MCF 10A (cell line): ENCODE results near the gene MARS1. TPM values are rescaled to one million over a fixed set of nuclear protein-coding genes. Genes with fewer than 3 reads are reported as not detected.

Experiments
- BruUV-seq: library from RNA; stranded (reverse); fragments of 400-500 nt; replicated peaks from 2 replicates; lab custom pipeline; 2021; lab: Mats Ljungman, UMichigan
- CTCF ChIA-PET: fragments of 300-600 bp; sonication (Branson Sonifier 250); formaldehyde crosslinking; extraction: SDS; loops from one replicate; lab custom pipeline; 2021; ENCODE audit warnings: antibody characterized with exemption, inconsistent platforms; lab: Yijun Ruan, JAX
- POLR2A ChIA-PET: fragments of 300-600, 350-650 bp; sonication (Branson Sonifier 250); formaldehyde crosslinking; extraction: SDS; loops from one replicate; lab custom pipeline; 2020; ENCODE audit warnings: antibody characterized with exemption, inconsistent platforms; lab: Yijun Ruan, JAX
- DNase-seq: peaks from one replicate; pipeline ENCODE4 v3.0.0-alpha.2; 2018; ENCODE audit not compliant: unreplicated experiment
- H3K27ac Mint-ChIP-seq: one replicate; pipeline ENCODE4 v1.8.0; 2022; ENCODE audit warnings: mild to moderate bottlenecking, low read depth, mixed read lengths; ENCODE audit not compliant: unreplicated experiment
- H3K27me3 Mint-ChIP-seq: one replicate; pipeline ENCODE4 v1.8.0; 2022; ENCODE audit warnings: mixed read lengths; ENCODE audit not compliant: insufficient read depth, unreplicated experiment
- H3K36me3 Mint-ChIP-seq: one replicate; pipeline ENCODE4 v1.8.0; 2022; ENCODE audit warnings: mild to moderate bottlenecking, moderate library complexity, mixed read lengths; ENCODE audit not compliant: insufficient read depth, unreplicated experiment
- H3K4me1 Mint-ChIP-seq: one replicate; pipeline ENCODE4 v1.8.0; 2022; ENCODE audit warnings: mixed read lengths; ENCODE audit not compliant: insufficient read depth, unreplicated experiment
- H3K4me3 Mint-ChIP-seq: one replicate; pipeline ENCODE4 v1.8.0; 2022; ENCODE audit warnings: mild to moderate bottlenecking, moderate library complexity, mixed read lengths; ENCODE audit not compliant: unreplicated experiment
- H3K9me3 Mint-ChIP-seq: one replicate; pipeline ENCODE4 v1.8.0; 2022; ENCODE audit warnings: mixed read lengths; ENCODE audit not compliant: unreplicated experiment
- intact Hi-C: fragments of 100-400 bp; cut with micrococcal nuclease; formaldehyde crosslinking; loops from 2 replicates; pipeline ENCODE4 v1.14.1; 2022
- total RNA-seq: library from RNA; stranded (reverse); gene quantifications from 2 replicates; pipeline ENCODE4 v1.2.3, GENCODE V29; 2022
- TF ChIP-seq, protein P1 (sequence below): fragments of 200-600 bp; IDR thresholded peaks from one replicate; pipeline ENCODE4 v1.8.0; 2022; ENCODE audit warnings: antibody characterized with exemption, mild to moderate bottlenecking; ENCODE audit not compliant: unreplicated experiment

MARS1 gene
- total RNA-seq, 1 experiment from 2014 or later: 762 TPM

DNA sequence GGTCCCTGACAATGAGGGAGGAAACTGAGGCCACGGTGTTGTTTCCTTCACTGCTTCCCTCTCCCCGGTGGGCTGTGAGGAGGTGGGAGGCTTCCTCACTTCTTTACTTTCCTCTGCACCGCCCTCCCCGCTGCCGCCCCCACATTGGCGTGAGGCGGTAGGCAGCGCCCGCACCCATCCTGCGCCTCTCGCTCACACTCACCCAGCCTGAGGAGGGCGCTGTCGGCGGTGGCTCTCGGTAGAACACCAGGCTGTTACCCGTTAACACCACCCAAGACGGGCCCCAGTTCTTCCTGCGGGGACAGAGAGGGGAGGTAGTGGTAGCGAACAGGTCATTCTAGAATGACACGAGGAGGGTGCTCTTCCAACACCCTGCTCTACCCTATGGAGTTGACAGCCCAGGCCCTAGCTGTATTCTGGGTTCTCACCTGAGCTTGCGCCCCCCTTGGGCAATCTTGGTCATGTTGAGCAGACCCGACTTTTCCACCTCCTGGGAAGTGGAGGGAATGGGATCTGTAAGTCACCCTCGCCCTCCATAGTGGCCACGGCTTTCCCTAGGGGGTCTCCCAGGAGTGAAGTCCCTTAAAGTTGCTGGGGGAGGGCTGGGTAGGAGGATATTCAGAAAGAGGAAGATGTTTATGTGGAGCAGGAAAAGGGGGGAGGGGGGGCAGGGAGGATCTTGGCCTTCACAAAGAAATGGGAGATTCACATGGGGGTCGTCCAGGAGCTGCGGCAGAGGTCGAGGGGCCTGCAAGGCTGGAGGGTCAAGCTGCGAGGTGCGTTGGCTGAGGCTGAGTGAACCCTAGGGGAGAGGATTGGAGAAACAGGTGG is 11.5 kb upstream of the MARS1 start:
- intact Hi-C loops: no loop called here
- H3K36me3 Mint-ChIP-seq: no peaks in the 10 kb centered on the region
- CTCF ChIA-PET: interaction anchor here (0.5 to 1.0 kb wide), 3 partner anchors 11 to 47 kb away, joined by 3 to 4 read pairs (median 3); no protein-coding TSS in a partner anchor

DNA sequence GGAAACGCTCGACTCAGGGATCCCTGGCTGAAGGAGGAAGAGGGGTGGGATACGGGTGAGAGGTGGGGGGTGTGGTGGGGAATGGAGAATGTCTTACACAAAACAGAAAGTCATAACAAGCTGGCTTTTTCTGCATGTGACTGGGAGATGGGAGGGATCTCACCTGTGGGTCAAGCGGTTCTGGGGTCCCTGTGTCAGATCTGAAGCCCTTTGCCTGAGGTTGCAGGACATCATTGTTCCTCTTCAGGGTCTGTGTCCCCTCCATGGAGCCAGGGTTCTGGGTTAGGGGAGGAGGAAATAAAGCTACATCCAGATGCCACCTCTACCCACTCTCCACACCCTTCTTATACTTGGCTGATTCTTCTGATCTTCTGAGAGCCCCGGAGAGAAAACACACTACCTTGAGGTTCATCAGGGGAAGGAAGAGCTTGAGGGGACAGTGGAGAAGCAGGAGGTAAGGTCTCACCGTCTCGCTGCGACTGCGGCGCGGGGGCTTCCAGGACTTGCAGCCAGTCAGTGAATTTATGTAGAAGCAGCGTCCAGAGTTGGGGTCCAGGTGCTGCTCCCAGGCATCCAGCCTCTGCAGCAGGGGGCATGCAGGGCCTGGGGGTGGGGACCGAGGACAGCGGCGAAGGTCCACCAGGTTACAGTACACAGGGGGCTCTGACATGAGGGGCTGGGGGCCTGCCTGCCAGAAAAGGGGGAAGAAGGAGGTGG is 10.7 kb upstream of the MARS1 start:
- no TSS peak for BruUV-seq
- no peaks in the 10 kb centered on the region for H3K36me3 Mint-ChIP-seq
- TF ChIP-seq, protein P1, sequence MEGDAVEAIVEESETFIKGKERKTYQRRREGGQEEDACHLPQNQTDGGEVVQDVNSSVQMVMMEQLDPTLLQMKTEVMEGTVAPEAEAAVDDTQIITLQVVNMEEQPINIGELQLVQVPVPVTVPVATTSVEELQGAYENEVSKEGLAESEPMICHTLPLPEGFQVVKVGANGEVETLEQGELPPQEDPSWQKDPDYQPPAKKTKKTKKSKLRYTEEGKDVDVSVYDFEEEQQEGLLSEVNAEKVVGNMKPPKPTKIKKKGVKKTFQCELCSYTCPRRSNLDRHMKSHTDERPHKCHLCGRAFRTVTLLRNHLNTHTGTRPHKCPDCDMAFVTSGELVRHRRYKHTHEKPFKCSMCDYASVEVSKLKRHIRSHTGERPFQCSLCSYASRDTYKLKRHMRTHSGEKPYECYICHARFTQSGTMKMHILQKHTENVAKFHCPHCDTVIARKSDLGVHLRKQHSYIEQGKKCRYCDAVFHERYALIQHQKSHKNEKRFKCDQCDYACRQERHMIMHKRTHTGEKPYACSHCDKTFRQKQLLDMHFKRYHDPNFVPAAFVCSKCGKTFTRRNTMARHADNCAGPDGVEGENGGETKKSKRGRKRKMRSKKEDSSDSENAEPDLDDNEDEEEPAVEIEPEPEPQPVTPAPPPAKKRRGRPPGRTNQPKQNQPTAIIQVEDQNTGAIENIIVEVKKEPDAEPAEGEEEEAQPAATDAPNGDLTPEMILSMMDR: no peak
- peaks cover 89% of the 10 kb centered on the region for H3K27me3 Mint-ChIP-seq
- CTCF ChIA-PET: interaction anchor here (1.0 kb wide), 1 partner anchor 10 kb away, joined by 4 read pairs; no protein-coding TSS in a partner anchor
- POLR2A ChIA-PET: no interaction called here
- DNase-seq: no peak
- peaks cover 7% of the 10 kb centered on the region for H3K4me1 Mint-ChIP-seq
- no peak overlapping the region for H3K27ac Mint-ChIP-seq
- intact Hi-C loops: no loop called here
- no peak overlapping the region for H3K4me3 Mint-ChIP-seq
- H3K9me3 Mint-ChIP-seq: no peaks in the 10 kb centered on the region

More for the DNA sequence above, 11.5 kb upstream of the MARS1 start:
- peaks cover 7% of the 10 kb centered on the region for H3K4me1 Mint-ChIP-seq
- no TSS peak for BruUV-seq
- peaks cover 89% of the 10 kb centered on the region for H3K27me3 Mint-ChIP-seq
- TF ChIP-seq, protein P1: no peak
- H3K9me3 Mint-ChIP-seq: no peaks in the 10 kb centered on the region
- no peak overlapping the region for H3K4me3 Mint-ChIP-seq
- DNase-seq: no peak
- no peak overlapping the region for H3K27ac Mint-ChIP-seq
- POLR2A ChIA-PET: no interaction called here

DNA sequence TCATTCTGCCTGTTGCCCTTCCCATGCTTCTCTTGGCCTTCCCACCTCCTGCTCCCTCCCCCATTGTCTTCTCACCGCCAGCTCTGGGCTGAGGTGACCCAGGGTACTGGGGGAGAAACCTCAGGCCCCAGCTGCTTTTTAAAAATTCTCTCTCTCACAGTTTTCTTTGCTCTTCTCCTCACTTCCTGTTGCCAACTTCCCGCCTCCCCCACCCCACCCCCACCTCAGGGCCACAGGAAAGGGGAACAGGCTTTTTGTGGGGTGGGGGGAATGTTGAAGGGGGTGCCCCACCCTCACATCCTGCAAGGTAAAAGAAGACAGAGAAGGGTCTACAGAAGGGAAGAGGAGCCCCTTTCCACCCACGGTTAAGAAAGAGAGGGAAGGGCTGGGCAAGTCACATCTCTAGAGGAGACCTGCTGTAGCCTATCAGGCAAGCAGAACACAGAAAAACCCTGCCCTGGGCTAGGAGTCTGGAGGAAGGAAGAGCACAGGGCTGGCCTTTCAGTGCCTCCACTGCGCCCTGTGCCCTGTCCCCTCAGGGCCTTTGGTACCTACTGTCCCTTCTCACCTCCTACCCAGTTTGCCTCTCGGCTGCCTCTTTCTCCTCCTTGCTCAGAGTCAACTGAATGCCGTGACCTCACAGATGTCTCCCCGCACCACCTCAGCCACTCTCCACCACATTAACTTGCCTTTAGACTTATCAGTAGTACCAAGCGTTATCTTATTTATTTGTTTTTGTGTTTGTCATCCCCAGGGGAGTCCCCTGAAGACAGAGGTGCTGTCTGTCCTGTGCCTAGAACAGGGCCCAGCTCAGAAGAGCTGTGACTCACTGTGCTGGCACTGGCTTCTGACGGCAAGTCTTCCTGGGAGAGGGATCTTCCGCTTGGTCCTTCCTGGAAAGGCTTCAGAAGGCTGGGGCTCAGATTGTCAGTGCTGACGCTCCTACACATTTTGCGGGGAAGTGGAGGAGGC is 9.9 kb upstream of the MARS1 start:
- peaks cover 7% of the 10 kb centered on the region for H3K4me1 Mint-ChIP-seq
- H3K27ac Mint-ChIP-seq: no peak overlapping the region
- BruUV-seq: no TSS peak
- ChIA-PET CTCF (interaction anchor here (0.8 to 1.0 kb wide), 2 partner anchors 9 to 15 kb away, joined by 3 to 4 read pairs; no protein-coding TSS in a partner anchor), POLR2A (no interaction called here)
- DNase-seq: peak; percentile 40
- peaks cover 83% of the 10 kb centered on the region for H3K27me3 Mint-ChIP-seq
- TF ChIP-seq, protein P1: no peak
- intact Hi-C loops: no loop called here
- no peaks in the 10 kb centered on the region for H3K36me3 Mint-ChIP-seq
- no peaks in the 10 kb centered on the region for H3K9me3 Mint-ChIP-seq
- no peak overlapping the region for H3K4me3 Mint-ChIP-seq
